OCI-LY3 (cell line): ENCODE results near the gene ARHGEF6.

Source experiments
- H2AFZ ChIP-seq: fragments of 200-600, 300-600 bp; shearing (Covaris generic); 2 replicates; pipeline ENCODE4 v1.6.0; 2014; ENCODE audit warnings: antibody characterized with exemption, low read depth, low read length
- H3K27ac ChIP-seq: fragments of 200-600, 300-600 bp; sonication (generic); 2 replicates; pipeline ENCODE4 v1.5.1; 2014; ENCODE audit warnings: mild to moderate bottlenecking, low read length, moderate library complexity, mixed read lengths
- H3K27me3 ChIP-seq: fragments of 200-600, 300-600 bp; sonication (generic); 2 replicates; pipeline ENCODE4 v1.6.1; 2014; ENCODE audit warnings: low read depth, low read length, mixed read lengths
- H3K36me3 ChIP-seq: fragments of 200-600, 300-600 bp; sonication (generic); replicated peaks from 2 replicates; pipeline ENCODE3; 2014; ENCODE audit warnings: low read depth, low read length, mixed read lengths
- H3K4me1 ChIP-seq: fragments of 300-600, 200-600 bp; sonication (generic); 2 replicates; pipeline ENCODE4 v1.6.1; 2014; ENCODE audit warnings: low read length, mixed read lengths
- H3K4me2 ChIP-seq: fragments of 200-600, 300-600 bp; sonication (generic); 2 replicates; pipeline ENCODE4 v1.6.1; 2014; ENCODE audit warnings: low read length, mixed read lengths
- H3K4me3 ChIP-seq: fragments of 300-600, 200-600 bp; sonication (generic); 2 replicates; pipeline ENCODE4 v1.5.1; 2014; ENCODE audit warnings: antibody characterized with exemption, mild to moderate bottlenecking, low read length, moderate library complexity
- H3K79me2 ChIP-seq: fragments of 300-600, 200-600 bp; shearing (Covaris generic); 2 replicates; pipeline ENCODE4 v1.6.1; 2014; ENCODE audit warnings: mild to moderate bottlenecking, low read length, mixed read lengths
- H3K9ac ChIP-seq: fragments of 300-600, 200-600 bp; shearing (Covaris generic); 2 replicates; pipeline ENCODE4 v1.6.0; 2014; ENCODE audit warnings: mild to moderate bottlenecking, low read length, moderate library complexity
- H3K9me3 ChIP-seq: fragments of 200-600, 300-600 bp; shearing (Covaris generic); 2 replicates; pipeline ENCODE4 v1.6.1; 2014; ENCODE audit warnings: low read length, mixed read lengths; ENCODE audit not compliant: insufficient read depth
- H4K20me1 ChIP-seq: fragments of 200-600, 300-600 bp; sonication (generic); 2 replicates; pipeline ENCODE4 v1.6.1; 2016; ENCODE audit warnings: low read length, mixed read lengths; ENCODE audit not compliant: insufficient read depth
- CTCF ChIP-seq: fragments of 200-600, 300-600 bp; sonication (generic); IDR thresholded peaks from 2 replicates; pipeline ENCODE4 v1.5.1; 2014; ENCODE audit warnings: antibody characterized with exemption, low read length, low read depth
- EZH2phosphoT487 ChIP-seq: fragments of 200-600 bp; shearing (Covaris generic); IDR thresholded peaks from 2 replicates; pipeline ENCODE4 v1.6.1; 2018; ENCODE audit warnings: antibody characterized with exemption, mixed run types, low read depth

ARHGEF6 gene

GRCh38 chrX:136762820-136763452 lies 17.8 kb downstream of the ARHGEF6 start:
- TF ChIP-seq EZH2phosphoT487 (no peak), CTCF (no peak)
- Histone ChIP-seq H3K4me1 (peaks cover 16% of the 10 kb centered on the region), H3K9ac (no peak overlapping the region), H3K27me3 (0 out of 2 replicates have a peak, but pooled peaks cover 5% of the 10 kb centered on the region), H2AFZ (no peak overlapping the region), H3K36me3 (no peaks in the 10 kb centered on the region), H4K20me1 (no peaks in the 10 kb centered on the region), H3K4me3 (no peak overlapping the region), H3K4me2 (no peak overlapping the region), H3K27ac (no peak overlapping the region), H3K9me3 (no peaks in the 10 kb centered on the region), H3K79me2 (no peaks in the 10 kb centered on the region)

GRCh38 chrX:136761421-136761820 lies 19.3 kb downstream of the ARHGEF6 start:
- H3K4me2 ChIP-seq, result no peak overlapping the region
- no peaks in the 10 kb centered on the region for H4K20me1 ChIP-seq
- H3K27me3 ChIP-seq, result 0 out of 2 replicates have a peak, but pooled peaks cover 1% of the 10 kb centered on the region
- TF ChIP-seq CTCF (no peak), EZH2phosphoT487 (no peak)
- no peak overlapping the region for H2AFZ ChIP-seq
- H3K9me3 ChIP-seq, result no peaks in the 10 kb centered on the region
- no peak overlapping the region for H3K27ac ChIP-seq
- H3K4me3 ChIP-seq, result no peak overlapping the region
- no peaks in the 10 kb centered on the region for H3K36me3 ChIP-seq
- H3K9ac ChIP-seq, result no peak overlapping the region
- no peaks in the 10 kb centered on the region for H3K79me2 ChIP-seq
- H3K4me1 ChIP-seq, result peaks cover 15% of the 10 kb centered on the region

DNA sequence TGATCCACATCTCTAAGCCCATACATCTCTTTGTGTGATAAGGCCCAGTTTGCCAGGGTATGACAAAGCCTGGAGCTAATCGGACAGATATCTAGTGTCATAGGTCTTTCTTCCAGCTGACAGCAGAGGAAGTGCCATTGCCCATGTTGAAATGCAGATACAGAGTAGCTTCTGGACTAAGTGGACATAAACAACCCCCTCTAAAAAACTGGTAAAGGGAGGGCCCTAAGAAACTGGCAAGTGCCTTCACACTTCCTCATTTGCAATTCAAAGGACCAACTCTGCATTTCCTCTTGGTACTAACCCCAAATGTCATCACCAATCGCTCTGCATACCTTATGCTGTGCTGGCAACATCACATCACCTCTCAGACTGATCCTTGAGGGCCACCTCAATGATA lies 20.8 kb downstream of the ARHGEF6 start:
- Histone ChIP-seq H3K4me3 (no peak overlapping the region), H3K27ac (no peak overlapping the region), H3K9ac (no peak overlapping the region), H2AFZ (no peak overlapping the region), H3K79me2 (no peaks in the 10 kb centered on the region), H3K36me3 (no peaks in the 10 kb centered on the region), H3K4me1 (peaks cover 15% of the 10 kb centered on the region), H3K4me2 (peak overlapping the region; percentile 36), H3K9me3 (no peaks in the 10 kb centered on the region), H3K27me3 (no peaks in the 10 kb centered on the region), H4K20me1 (no peaks in the 10 kb centered on the region)
- TF ChIP-seq CTCF (no peak), EZH2phosphoT487 (no peak)

- peaks cover 8% of the 10 kb centered on the region for H3K4me1 ChIP-seq
- no peaks in the 10 kb centered on the region for H3K79me2 ChIP-seq
- no peak overlapping the region for H3K9ac ChIP-seq
- no peak for TF ChIP-seq EZH2phosphoT487
- TF ChIP-seq CTCF, result no peak
- H3K4me2 ChIP-seq, result no peak overlapping the region
- no peaks in the 10 kb centered on the region for H3K27me3 ChIP-seq
- H3K9me3 ChIP-seq, result no peaks in the 10 kb centered on the region
- no peak overlapping the region for H3K4me3 ChIP-seq
- H4K20me1 ChIP-seq, result no peaks in the 10 kb centered on the region
- no peak overlapping the region for H2AFZ ChIP-seq
- H3K27ac ChIP-seq, result no peak overlapping the region
- no peaks in the 10 kb centered on the region for H3K36me3 ChIP-seq
Observed at GRCh38 chrX:136755411-136755810, 25.3 kb downstream of the ARHGEF6 start.
